GM19043 (cell line): ENCODE data around the gene SNED1.

ENCODE experiments used
- ATAC-seq: cut with Tn5 transposase; IDR thresholded peaks from one replicate; pipeline ENCODE4 v1.9.1; 2021; ENCODE audit warnings: low read depth; ENCODE audit not compliant: unreplicated experiment

Gene SNED1

DNA sequence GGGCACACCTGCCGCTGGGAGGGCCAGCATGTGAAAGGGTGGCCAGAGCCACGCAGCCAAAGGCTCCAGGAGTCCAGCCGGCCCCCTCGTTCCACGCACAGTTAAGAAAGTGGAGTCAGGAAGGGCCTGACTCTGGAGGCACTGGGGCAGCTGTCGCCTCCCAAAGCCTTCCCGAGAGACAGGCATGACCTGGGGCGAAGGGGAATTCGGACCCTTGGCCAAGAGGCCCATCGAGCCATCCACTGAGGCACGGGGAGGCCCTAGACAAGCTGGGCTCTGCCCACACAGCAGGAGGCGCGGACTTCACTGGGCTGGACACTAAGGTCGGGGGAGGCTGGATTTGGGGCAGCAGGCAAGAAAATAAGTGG, 38.5 kb upstream of the SNED1 start:
- ATAC-seq = no peak

- no peak for ATAC-seq
These were observed 38.0 kb upstream of the SNED1 start for GRCh38 chr2:240960309-240960970.

GRCh38 chr2:240960971-240961876, 37.2 kb upstream of the SNED1 start:
- no peak for ATAC-seq

- ATAC-seq = no peak
These were observed 36.5 kb upstream of the SNED1 start for GRCh38 chr2:240961910-240962299.

DNA sequence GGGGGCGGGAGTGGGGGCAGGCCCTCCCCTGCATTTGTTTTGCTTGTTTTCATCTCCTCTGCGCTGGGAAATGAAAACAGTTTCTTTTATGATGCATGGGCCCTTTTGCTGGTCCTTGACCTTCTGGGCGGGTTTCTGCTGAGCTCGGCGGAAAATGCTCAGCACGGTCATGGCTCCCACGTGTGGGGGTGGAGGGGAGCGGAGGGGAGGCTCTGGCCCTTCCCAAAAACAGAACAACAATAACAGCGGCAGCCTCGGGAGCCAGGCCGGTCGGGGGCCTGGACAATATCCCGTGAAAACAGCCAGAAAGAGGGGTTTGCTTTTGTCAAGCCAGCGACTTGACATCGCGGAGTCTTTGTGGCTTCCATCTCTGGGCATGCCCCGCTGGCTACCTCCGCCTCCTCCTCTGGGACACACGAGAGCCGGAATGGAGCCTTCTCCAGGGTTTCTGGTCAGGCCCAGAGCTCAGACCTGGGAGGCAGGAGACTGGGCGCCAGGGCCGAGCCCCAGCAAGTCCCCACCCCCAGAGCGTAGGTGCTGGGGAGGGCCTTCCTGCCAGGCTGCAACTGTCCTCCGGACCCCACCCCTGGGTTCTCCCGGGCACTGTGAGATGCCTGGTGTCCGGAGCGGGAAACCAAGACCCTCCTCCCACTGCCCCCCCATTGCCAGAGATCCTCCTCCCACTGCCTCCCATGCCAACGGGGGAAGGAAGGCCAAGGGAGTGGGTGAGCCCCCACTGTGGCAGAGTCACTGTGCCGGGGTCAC, 35.9 kb upstream of the SNED1 start:
- no peak for ATAC-seq

DNA sequence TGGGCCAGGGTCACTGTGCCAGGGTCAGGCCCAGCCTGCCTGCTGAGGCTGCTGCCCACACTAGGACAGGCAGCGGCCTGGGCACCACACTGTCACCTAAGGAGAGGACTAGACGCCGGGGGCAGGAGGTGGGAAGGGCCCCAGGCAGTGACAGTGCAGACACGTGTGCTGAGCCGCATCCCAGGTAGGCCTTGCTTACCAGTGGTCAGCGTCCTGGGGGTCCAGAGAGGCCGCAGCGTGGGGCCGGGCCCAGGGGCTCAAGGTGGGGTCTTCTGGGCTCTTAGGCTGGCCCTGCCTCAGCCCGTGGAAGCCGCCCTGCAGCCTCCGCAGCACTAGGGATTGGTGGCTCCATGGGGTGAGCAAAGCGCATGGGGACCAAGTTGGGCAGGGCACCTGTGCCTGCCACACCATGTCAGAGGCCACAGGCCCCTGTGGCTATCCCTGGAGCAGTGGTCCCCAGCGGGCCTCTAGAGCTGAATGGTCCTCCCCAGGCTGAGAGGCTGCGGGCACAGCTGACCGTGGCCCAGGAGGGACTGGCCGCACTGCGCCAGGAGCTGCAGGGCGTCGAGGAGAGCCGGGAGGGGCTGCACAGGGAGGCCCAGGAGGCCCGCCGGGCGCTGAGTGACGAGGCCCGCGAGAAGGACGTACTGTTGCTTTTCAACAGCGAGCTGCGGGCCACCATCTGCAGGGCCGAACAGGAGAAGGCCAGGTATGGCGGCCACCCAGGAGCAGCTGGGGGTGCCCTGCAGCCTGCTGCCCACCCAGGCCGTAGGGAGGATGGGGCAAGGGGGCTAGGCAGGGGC, 35.2 kb upstream of the SNED1 start:
- no peak for ATAC-seq

GRCh38 chr2:240963868-240964703, 34.3 kb upstream of the SNED1 start:
- ATAC-seq = no peak

DNA sequence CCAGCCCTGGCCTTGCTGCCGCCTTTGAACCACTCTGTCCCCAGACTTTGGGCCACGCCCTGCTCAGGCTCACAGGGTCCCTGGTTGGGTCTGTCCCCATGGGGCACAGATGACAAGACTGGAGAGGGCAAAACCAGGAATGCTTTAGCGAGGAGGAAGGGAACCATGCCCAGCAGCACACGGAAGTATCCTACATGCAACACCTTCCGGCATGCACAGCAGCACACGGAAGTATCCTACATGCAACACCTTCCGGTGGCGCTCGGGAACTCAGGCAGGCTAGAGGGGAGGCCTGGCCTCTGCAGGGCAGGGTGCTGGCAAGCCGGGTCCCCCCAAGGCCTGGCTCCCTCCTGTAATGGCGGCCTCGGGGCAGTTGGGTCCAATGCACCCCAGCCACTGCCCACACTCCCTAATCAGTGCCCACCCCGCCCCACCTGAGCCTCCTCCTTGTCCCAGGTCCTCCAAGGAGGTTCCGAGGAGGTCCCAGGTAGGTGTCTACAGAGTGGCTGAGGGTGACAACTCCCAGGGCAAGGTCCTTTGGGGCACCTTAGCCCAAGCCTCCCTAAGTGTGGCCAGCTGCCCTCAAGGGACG, 33.6 kb upstream of the SNED1 start:
- ATAC-seq = no peak

GRCh38 chr2:240965296-240965904, 33.0 kb upstream of the SNED1 start:
- ATAC-seq = no peak

- no peak for ATAC-seq
These were observed 32.4 kb upstream of the SNED1 start for GRCh38 chr2:240965905-240966456.

- no peak for ATAC-seq
These were observed 31.9 kb upstream of the SNED1 start for GRCh38 chr2:240966457-240966905.

- ATAC-seq = no peak
These were observed 31.3 kb upstream of the SNED1 start for GRCh38 chr2:240966906-240967680.

GRCh38 chr2:240967681-240968621, 30.5 kb upstream of the SNED1 start:
- ATAC-seq = no peak

DNA sequence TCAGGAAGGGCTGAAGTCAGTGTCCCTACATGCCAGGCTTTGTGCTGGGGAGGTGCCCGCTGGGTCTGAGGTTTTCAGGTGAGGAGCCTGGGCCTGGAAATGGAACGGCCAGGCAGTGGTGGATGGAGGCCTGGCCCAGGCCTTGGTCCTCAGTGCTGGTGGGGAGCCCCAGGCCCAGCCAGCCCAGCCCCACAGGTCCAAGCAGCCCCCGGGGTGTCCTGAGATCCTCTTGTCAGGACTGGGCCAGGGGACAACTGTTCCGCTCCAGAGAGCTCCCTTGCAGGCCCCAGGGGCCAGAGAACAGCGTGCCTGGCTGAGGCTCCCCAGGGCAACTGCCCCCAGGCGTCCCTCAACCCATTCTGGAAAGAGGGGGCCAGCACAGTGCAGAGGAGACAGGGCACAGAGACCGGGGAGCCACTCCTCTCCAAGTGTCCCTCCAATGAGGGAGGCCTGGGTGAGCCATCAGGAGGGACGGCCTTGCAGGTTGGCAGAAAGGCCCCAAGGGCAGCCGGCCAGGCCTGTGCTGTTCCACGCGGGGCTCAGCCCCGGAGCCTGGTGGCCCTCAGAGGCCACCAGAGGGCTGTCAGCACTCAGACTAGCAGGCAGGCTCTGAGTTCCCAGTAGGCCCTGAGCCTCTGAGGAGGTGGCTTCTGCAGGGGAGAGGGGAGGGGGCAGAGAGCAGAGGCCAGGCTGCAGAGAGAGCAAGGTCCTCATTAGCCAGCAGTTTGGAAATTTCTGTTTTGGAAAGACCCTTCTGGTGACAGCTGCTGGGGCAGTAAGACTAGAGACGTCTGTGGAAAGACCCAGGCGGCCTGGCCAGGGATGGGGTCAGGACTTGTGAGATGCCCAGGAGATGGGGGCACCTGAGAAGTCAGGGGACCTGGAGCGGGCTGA, 29.4 kb upstream of the SNED1 start:
- no peak for ATAC-seq

GRCh38 chr2:240970104-240970503, 28.3 kb upstream of the SNED1 start:
- no peak for ATAC-seq

GRCh38 chr2:240970816-240971215, 27.6 kb upstream of the SNED1 start:
- ATAC-seq = no peak
